WTC11 (cell line): ENCODE results near the gene SLC44A1. TPM values are rescaled to one million over a fixed set of nuclear protein-coding genes. Genes with fewer than 3 reads are reported as not detected.

ENCODE experiments used
- ATAC-seq: fragments of 200-7000 bp; cut with Tn5 transposase; 2 replicates; pipeline ENCODE4 v1.10.0; 2021; ENCODE audit warnings: mild to moderate bottlenecking, moderate library complexity
- CTCF ChIA-PET: fragments of 300-600 bp; sonication (Branson Sonifier 250); formaldehyde crosslinking; loops from one replicate; lab custom pipeline; 2021; ENCODE audit warnings: antibody characterized with exemption; lab: Charles Lee
- POLR2A ChIA-PET: fragments of 350-600 bp; sonication (Branson Sonifier 250); formaldehyde crosslinking; loops from one replicate; lab custom pipeline; 2021; ENCODE audit warnings: antibody characterized with exemption; lab: Charles Lee
- DNase-seq: peaks from one replicate; pipeline ENCODE4 v3.0.0; 2021; ENCODE audit warnings: low spot score
- H3K27ac Mint-ChIP-seq: 2 replicates; pipeline ENCODE4 v1.8.0; 2021; ENCODE audit warnings: mixed read lengths
- H3K27me3 Mint-ChIP-seq: 2 replicates; pipeline ENCODE4 v1.8.0; 2021; ENCODE audit warnings: low read depth, mild to moderate bottlenecking, moderate library complexity, mixed read lengths
- H3K36me3 Mint-ChIP-seq: 2 replicates; pipeline ENCODE4 v1.8.0; 2021; ENCODE audit warnings: mixed read lengths
- H3K4me1 Mint-ChIP-seq: 2 replicates; pipeline ENCODE4 v1.8.0; 2022; ENCODE audit warnings: mixed read lengths
- H3K4me3 Mint-ChIP-seq: 2 replicates; pipeline ENCODE4 v1.8.0; 2021; ENCODE audit warnings: mild to moderate bottlenecking, moderate library complexity, mixed read lengths
- H3K9me3 Mint-ChIP-seq: 2 replicates; pipeline ENCODE4 v1.8.0; 2021; ENCODE audit warnings: mixed read lengths
- ATF2 ChIP-seq: sonication (generic); formaldehyde crosslinking; IDR thresholded peaks from 2 replicates; pipeline ENCODE4 v1.8.1; 2022; ENCODE audit warnings: low read depth, missing genetic modification reagents, borderline replicate concordance
- ATF3 ChIP-seq: sonication (generic); formaldehyde crosslinking; conservative IDR thresholded peaks from 2 replicates; pipeline ENCODE4 v1.8.1; 2022; ENCODE audit warnings: mild to moderate bottlenecking, missing genetic modification reagents
- ELF4 ChIP-seq: sonication (generic); formaldehyde crosslinking; IDR thresholded peaks from 2 replicates; pipeline ENCODE4 v1.8.1; 2022; ENCODE audit warnings: low read depth, mild to moderate bottlenecking, moderate library complexity, missing genetic modification reagents
- GTF2I ChIP-seq: fragments of 250-450 bp; sonication (Bioruptor Pico); conservative IDR thresholded peaks from 2 replicates; pipeline ENCODE4 v1.4.0; 2021; ENCODE audit warnings: mild to moderate bottlenecking
- HMGXB4 ChIP-seq: sonication (generic); formaldehyde crosslinking; IDR thresholded peaks from 2 replicates; pipeline ENCODE4 v1.8.1; 2023; ENCODE audit warnings: mild to moderate bottlenecking, moderate library complexity, missing genetic modification reagents
- JAZF1 ChIP-seq: fragments of 250-450 bp; sonication (Bioruptor Pico); IDR thresholded peaks from 2 replicates; pipeline ENCODE4 v1.9.0; 2021; ENCODE audit warnings: moderate library complexity, mild to moderate bottlenecking, inconsistent platforms
- MXD4 ChIP-seq: fragments of 250-450 bp; sonication (Bioruptor Pico); IDR thresholded peaks from 2 replicates; pipeline ENCODE4 v1.8.0; 2021; ENCODE audit warnings: mild to moderate bottlenecking, moderate library complexity, borderline replicate concordance
- NR2C2 ChIP-seq: sonication (generic); formaldehyde crosslinking; IDR thresholded peaks from 2 replicates; pipeline ENCODE4 v1.8.0; 2022; ENCODE audit warnings: mild to moderate bottlenecking, missing genetic modification reagents
- OVOL2 ChIP-seq: fragments of 250-450 bp; sonication (Bioruptor Pico); IDR thresholded peaks from 2 replicates; pipeline ENCODE4 v1.9.0; 2021; ENCODE audit warnings: mild to moderate bottlenecking, borderline replicate concordance
- RELA ChIP-seq: sonication (generic); formaldehyde crosslinking; IDR thresholded peaks from 2 replicates; pipeline ENCODE4 v1.8.1; 2022; ENCODE audit warnings: missing genetic modification reagents, mild to moderate bottlenecking, borderline replicate concordance
- SP1 ChIP-seq: sonication (generic); formaldehyde crosslinking; conservative IDR thresholded peaks from 2 replicates; pipeline ENCODE4 v1.8.1; 2022; ENCODE audit warnings: missing genetic modification reagents
- ZNF121 ChIP-seq: sonication (generic); formaldehyde crosslinking; IDR thresholded peaks from 2 replicates; pipeline ENCODE4 v1.8.0; 2023; ENCODE audit warnings: missing genetic modification reagents
- ZNF138 ChIP-seq: sonication (generic); formaldehyde crosslinking; conservative IDR thresholded peaks from 2 replicates; pipeline ENCODE4 v1.8.1; 2022; ENCODE audit warnings: mild to moderate bottlenecking, moderate library complexity, missing genetic modification reagents
- ZNF232 ChIP-seq: sonication (generic); formaldehyde crosslinking; IDR thresholded peaks from 2 replicates; pipeline ENCODE4 v1.8.0; 2022; ENCODE audit warnings: mild to moderate bottlenecking, missing genetic modification reagents
- ZNF423 ChIP-seq: fragments of 250-450 bp; sonication (Bioruptor Pico); IDR thresholded peaks from 2 replicates; pipeline ENCODE4 v2.1.2; 2022; ENCODE audit warnings: mild to moderate bottlenecking, moderate library complexity
- total RNA-seq: library from RNA; stranded (reverse); gene quantifications from 3 replicates; pipeline ENCODE4 v1.2.3, GENCODE V29; 2021
- TF ChIP-seq, protein P1 (sequence below): sonication (generic); formaldehyde crosslinking; IDR thresholded peaks from 2 replicates; pipeline ENCODE4 v1.8.1; 2023; ENCODE audit warnings: mild to moderate bottlenecking, missing genetic modification reagents, moderate library complexity
- TF ChIP-seq, protein P2 (sequence below): fragments of 250-450 bp; sonication (Bioruptor Pico); IDR thresholded peaks from 2 replicates; pipeline ENCODE4 v1.9.0; 2021; ENCODE audit warnings: moderate library complexity, mild to moderate bottlenecking, inconsistent platforms, borderline replicate concordance
- TF ChIP-seq, protein P3 (sequence below): fragments of 200-600 bp; IDR thresholded peaks from 2 replicates; pipeline ENCODE4 v1.8.0; 2022; ENCODE audit warnings: antibody characterized with exemption
- TF ChIP-seq, protein P4 (sequence below): fragments of 250-450 bp; sonication (Bioruptor Pico); IDR thresholded peaks from 2 replicates; pipeline ENCODE4 v2.1.2; 2022; ENCODE audit warnings: mild to moderate bottlenecking, moderate library complexity
- TF ChIP-seq, protein P5 (sequence below): sonication (generic); formaldehyde crosslinking; IDR thresholded peaks from 2 replicates; pipeline ENCODE4 v1.8.1; 2022; ENCODE audit warnings: mild to moderate bottlenecking, missing genetic modification reagents, moderate library complexity, borderline replicate concordance

The SLC44A1 gene
- total RNA-seq, 1 experiment from 2014 or later, result 48.9 TPM

DNA sequence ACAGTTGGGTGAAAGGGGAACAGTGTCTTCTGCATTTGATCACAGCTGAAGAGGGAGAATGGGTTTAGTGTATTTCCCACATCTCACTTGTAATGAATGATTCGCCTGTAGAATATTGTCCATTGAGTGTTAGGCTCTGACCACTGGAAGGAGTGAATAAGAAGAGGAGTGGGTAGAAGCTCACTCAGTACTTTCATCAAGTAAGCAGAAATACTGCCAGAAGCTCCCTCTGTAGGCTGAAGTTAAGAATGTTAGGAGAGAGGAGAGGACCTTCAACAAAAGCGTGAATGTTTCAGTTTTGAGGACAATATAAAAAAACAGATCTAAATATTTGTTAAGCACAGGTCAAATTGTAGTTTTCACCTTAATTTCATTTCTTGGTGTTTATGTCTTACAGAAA lies 230.9 kb downstream of the SLC44A1 start (continued):
- TF ChIP-seq, protein P1, sequence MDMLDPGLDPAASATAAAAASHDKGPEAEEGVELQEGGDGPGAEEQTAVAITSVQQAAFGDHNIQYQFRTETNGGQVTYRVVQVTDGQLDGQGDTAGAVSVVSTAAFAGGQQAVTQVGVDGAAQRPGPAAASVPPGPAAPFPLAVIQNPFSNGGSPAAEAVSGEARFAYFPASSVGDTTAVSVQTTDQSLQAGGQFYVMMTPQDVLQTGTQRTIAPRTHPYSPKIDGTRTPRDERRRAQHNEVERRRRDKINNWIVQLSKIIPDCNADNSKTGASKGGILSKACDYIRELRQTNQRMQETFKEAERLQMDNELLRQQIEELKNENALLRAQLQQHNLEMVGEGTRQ (CRISPR knock-in tag), result no peak

DNA sequence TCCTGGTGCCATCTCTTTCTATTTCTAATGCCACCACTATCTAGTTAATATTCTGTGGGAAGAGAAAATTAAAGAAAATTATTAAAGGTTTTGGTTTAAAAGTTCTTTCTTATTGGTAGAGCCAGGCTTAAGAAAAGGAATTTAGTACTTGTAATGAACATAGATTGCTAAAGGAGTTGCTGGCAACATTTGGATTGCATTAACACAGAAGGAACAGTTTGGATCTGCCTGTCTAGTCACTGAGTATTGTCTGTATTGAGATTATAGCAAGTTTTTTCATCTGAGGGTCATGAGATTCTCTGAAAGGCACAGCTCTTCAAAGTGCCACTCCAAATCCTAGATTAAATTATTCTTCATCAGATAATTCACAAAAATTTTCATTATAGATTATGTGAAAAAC lies 235.4 kb downstream of the SLC44A1 start:
- H3K27ac Mint-ChIP-seq, result no peak overlapping the region

DNA sequence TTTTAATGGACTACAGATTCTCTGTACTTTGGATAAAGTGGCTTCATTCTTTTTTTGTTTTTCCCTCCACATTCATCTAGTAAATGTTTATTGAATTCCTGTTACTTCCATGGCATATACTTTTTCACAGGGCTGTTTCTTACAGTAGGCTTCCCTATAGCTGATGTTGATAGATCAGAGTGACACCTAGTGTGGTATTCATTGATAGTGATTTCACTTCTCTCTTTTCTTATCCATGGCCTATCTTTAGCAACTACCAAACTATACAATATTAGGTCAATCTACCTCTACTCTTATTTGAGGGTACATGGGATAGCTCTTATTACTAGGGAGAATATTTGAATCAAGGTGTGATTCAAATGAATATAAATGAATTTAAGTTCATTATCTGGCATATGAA lies 239.2 kb downstream of the SLC44A1 start:
- no peak overlapping the region for H3K27ac Mint-ChIP-seq
- peaks cover 11% of the 10 kb centered on the region for H3K36me3 Mint-ChIP-seq
- H3K27me3 Mint-ChIP-seq, result no peaks in the 10 kb centered on the region
- POLR2A ChIA-PET, result no interaction called here
- CTCF ChIA-PET, result no interaction called here
- H3K9me3 Mint-ChIP-seq, result peaks cover 2% of the 10 kb centered on the region; the same call in 1 of the 2 replicates
- no peaks in the 10 kb centered on the region for H3K4me1 Mint-ChIP-seq
- DNase-seq (no peak), ATAC-seq (no peak)
- H3K4me3 Mint-ChIP-seq, result no peak overlapping the region
- TF ChIP-seq GTF2I (CRISPR knock-in tag) (no peak), ATF3 (CRISPR knock-in tag) (no peak), ZNF232 (CRISPR knock-in tag) (no peak), MXD4 (CRISPR knock-in tag) (no peak), OVOL2 (no peak), SP1 (CRISPR knock-in tag) (no peak), ZNF423 (CRISPR knock-in tag) (no peak), ZNF121 (CRISPR knock-in tag) (no peak)
- TF ChIP-seq, protein P2, sequence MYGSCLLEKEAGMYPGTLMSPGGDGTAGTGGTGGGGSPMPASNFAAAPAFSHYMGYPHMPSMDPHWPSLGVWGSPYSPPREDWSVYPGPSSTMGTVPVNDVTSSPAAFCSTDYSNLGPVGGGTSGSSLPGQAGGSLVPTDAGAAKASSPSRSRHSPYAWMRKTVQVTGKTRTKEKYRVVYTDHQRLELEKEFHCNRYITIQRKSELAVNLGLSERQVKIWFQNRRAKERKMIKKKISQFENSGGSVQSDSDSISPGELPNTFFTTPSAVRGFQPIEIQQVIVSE, result no peak

More for the DNA sequence above, 235.4 kb downstream of the SLC44A1 start:
- ATAC-seq (no peak), DNase-seq (no peak)
- ChIA-PET CTCF (interaction anchor here (0.6 kb wide), 1 partner anchor 1835 kb away, joined by 4 read pairs; no protein-coding TSS in a partner anchor), POLR2A (no interaction called here)
- Mint-ChIP-seq H3K27me3 (no peaks in the 10 kb centered on the region), H3K4me3 (no peak overlapping the region), H3K36me3 (no peaks in the 10 kb centered on the region), H3K9me3 (no peaks in the 10 kb centered on the region), H3K4me1 (no peaks in the 10 kb centered on the region)
- TF ChIP-seq, protein P3, sequence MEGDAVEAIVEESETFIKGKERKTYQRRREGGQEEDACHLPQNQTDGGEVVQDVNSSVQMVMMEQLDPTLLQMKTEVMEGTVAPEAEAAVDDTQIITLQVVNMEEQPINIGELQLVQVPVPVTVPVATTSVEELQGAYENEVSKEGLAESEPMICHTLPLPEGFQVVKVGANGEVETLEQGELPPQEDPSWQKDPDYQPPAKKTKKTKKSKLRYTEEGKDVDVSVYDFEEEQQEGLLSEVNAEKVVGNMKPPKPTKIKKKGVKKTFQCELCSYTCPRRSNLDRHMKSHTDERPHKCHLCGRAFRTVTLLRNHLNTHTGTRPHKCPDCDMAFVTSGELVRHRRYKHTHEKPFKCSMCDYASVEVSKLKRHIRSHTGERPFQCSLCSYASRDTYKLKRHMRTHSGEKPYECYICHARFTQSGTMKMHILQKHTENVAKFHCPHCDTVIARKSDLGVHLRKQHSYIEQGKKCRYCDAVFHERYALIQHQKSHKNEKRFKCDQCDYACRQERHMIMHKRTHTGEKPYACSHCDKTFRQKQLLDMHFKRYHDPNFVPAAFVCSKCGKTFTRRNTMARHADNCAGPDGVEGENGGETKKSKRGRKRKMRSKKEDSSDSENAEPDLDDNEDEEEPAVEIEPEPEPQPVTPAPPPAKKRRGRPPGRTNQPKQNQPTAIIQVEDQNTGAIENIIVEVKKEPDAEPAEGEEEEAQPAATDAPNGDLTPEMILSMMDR, result no peak
- TF ChIP-seq ATF2 (CRISPR knock-in tag), result no peak
- TF ChIP-seq, protein P4, sequence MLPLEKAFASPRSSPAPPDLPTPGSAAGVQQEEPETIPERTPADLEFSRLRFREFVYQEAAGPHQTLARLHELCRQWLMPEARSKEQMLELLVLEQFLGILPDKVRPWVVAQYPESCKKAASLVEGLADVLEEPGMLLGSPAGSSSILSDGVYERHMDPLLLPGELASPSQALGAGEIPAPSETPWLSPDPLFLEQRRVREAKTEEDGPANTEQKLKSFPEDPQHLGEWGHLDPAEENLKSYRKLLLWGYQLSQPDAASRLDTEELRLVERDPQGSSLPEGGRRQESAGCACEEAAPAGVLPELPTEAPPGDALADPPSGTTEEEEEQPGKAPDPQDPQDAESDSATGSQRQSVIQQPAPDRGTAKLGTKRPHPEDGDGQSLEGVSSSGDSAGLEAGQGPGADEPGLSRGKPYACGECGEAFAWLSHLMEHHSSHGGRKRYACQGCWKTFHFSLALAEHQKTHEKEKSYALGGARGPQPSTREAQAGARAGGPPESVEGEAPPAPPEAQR (CRISPR knock-in tag), result no peak
- no peak for TF ChIP-seq HMGXB4 (CRISPR knock-in tag)
- no peak for TF ChIP-seq RELA (CRISPR knock-in tag)
- no peak for TF ChIP-seq ELF4 (CRISPR knock-in tag)
- TF ChIP-seq, protein P5, sequence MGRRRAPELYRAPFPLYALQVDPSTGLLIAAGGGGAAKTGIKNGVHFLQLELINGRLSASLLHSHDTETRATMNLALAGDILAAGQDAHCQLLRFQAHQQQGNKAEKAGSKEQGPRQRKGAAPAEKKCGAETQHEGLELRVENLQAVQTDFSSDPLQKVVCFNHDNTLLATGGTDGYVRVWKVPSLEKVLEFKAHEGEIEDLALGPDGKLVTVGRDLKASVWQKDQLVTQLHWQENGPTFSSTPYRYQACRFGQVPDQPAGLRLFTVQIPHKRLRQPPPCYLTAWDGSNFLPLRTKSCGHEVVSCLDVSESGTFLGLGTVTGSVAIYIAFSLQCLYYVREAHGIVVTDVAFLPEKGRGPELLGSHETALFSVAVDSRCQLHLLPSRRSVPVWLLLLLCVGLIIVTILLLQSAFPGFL, result no peak
- no peak for TF ChIP-seq JAZF1 (CRISPR knock-in tag)
- no peak for TF ChIP-seq NR2C2 (CRISPR knock-in tag)
- no peak for TF ChIP-seq ZNF138 (CRISPR knock-in tag)
